K562 (cell line): ENCODE measurements around the gene RGS3. TPM values are rescaled to one million over a fixed set of nuclear protein-coding genes. Genes with fewer than 3 reads are reported as not detected.

Source experiments
- ATAC-seq: fragments of 200-7000 bp; cut with Tn5 transposase; 3 replicates; pipeline ENCODE4 v1.9.1; 2020; ENCODE audit warnings: moderate library complexity
- BruUV-seq: library from RNA; stranded (reverse); fragments of 400-500 nt; replicated peaks from 2 replicates; lab custom pipeline; 2021; lab: Mats Ljungman, UMichigan
- CTCF ChIA-PET: fragments of 300-600 bp; formaldehyde crosslinking; extraction: SDS; loops from one replicate; lab custom pipeline; 2021; ENCODE audit warnings: low intra/inter-chr PET ratio; lab: Yijun Ruan, JAX
- POLR2A ChIA-PET: fragments of 300-600, 350-650 bp; sonication (Branson Sonifier 250); formaldehyde crosslinking; extraction: SDS; loops from one replicate; lab custom pipeline; 2021; ENCODE audit warnings: antibody characterized with exemption, inconsistent platforms; lab: Yijun Ruan, JAX
- DNase-seq, 4 experiments: peaks; one replicate each; pipeline versions ENCODE4 v3.0.0 to v3.0.0-alpha.2; 2011 to 2018; ENCODE audit warnings: low spot score in 3 of 4, mixed read lengths in 3 of 4; ENCODE audit errors: extremely low read depth in 1 of 4
- FAIRE-seq: peaks from 2 replicates; lab custom pipeline; 2011; peaks lifted over from hg19 to GRCh38; lab: Jason Lieb, UNC
- H2AFZ ChIP-seq: 2 replicates; pipeline ENCODE4 v1.6.0; 2011; ENCODE audit warnings: low read depth, low read length, control low read depth, inconsistent platforms
- H3K27ac ChIP-seq: fragments of 200-600 bp; 3 replicates; pipeline ENCODE4 v1.8.0; 2011; ENCODE audit warnings: low read depth, mild to moderate bottlenecking, control low read depth, inconsistent platforms, low read length, moderate library complexity, mixed read lengths; ENCODE audit errors: extremely low read depth
- H3K27me3 ChIP-seq, 2 experiments: fragments of 300-600 bp in 1 of 2; 2 replicates in 1 of 2; 3 replicates in 1 of 2; pipeline versions ENCODE4 v1.6.0 to v1.8.0; 2011; ENCODE audit warnings: inconsistent platforms in 2 of 2, low read length in 2 of 2, mild to moderate bottlenecking in 1 of 2, mixed read lengths in 1 of 2, moderate library complexity in 1 of 2; ENCODE audit not compliant: control insufficient read depth in 2 of 2, insufficient read depth in 2 of 2
- H3K36me3 ChIP-seq: fragments of 300-600 bp; 3 replicates; pipeline ENCODE4 v1.8.0; 2011; ENCODE audit warnings: mild to moderate bottlenecking, low read length, inconsistent platforms; ENCODE audit not compliant: control insufficient read depth, insufficient read depth
- H3K4me1 ChIP-seq, 2 experiments: fragments of 200-600 bp in 1 of 2; replicated peaks in 1 of 2; 2 replicates in 1 of 2; 3 replicates in 1 of 2; pipeline versions ENCODE4 v1.5.1 to v1.8.0; 2011; ENCODE audit warnings: inconsistent platforms in 2 of 2, low read length in 2 of 2, mild to moderate bottlenecking in 1 of 2, mixed read lengths in 1 of 2, moderate library complexity in 1 of 2; ENCODE audit not compliant: control insufficient read depth in 2 of 2, insufficient read depth in 2 of 2
- H3K4me2 ChIP-seq: 2 replicates; pipeline ENCODE4 v1.6.1; 2011; ENCODE audit warnings: low read length, control low read depth, inconsistent platforms, mixed read lengths; ENCODE audit not compliant: insufficient read depth
- H3K4me3 ChIP-seq: fragments of 200-600 bp; sonication (generic), shearing (Covaris generic); 2 replicates; pipeline ENCODE4 v1.5.1; 2016; ENCODE audit warnings: control low read depth, inconsistent platforms
- H3K79me2 ChIP-seq: fragments of 200-600 bp; 3 replicates; pipeline ENCODE4 v1.8.0; 2011; ENCODE audit warnings: low read length, inconsistent platforms; ENCODE audit not compliant: control insufficient read depth, insufficient read depth
- H3K9ac ChIP-seq, 2 experiments: 2 replicates each; pipeline versions ENCODE4 v1.6.0 to v1.6.1; 2011; ENCODE audit warnings: low read depth in 2 of 2, low read length in 2 of 2, control low read depth in 1 of 2, inconsistent platforms in 1 of 2, mild to moderate bottlenecking in 1 of 2, mixed read lengths in 1 of 2; ENCODE audit not compliant: insufficient read depth in 1 of 2
- H3K9me1 ChIP-seq: one replicate; pipeline ENCODE4 v1.6.0; 2011; ENCODE audit warnings: inconsistent platforms, mild to moderate bottlenecking, low read length, moderate library complexity; ENCODE audit not compliant: control insufficient read depth, insufficient read depth
- H3K9me3 ChIP-seq: replicated peaks from 2 replicates; pipeline ENCODE4 v1.5.1; 2011; ENCODE audit warnings: low read depth, low read length, inconsistent platforms; ENCODE audit not compliant: control insufficient read depth, insufficient read depth
- H4K20me1 ChIP-seq: replicated peaks from 2 replicates; pipeline ENCODE4 v1.6.1; 2011; ENCODE audit warnings: low read length, inconsistent platforms, mixed read lengths; ENCODE audit not compliant: control insufficient read depth, insufficient read depth
- ATF1 ChIP-seq, 2 experiments: fragments of 450-650 bp in 1 of 2; IDR thresholded peaks; 2 replicates each; pipeline ENCODE4 v1.6.1; 2016; ENCODE audit warnings: missing compliant biosample characterization in 1 of 2, missing genetic modification characterization in 1 of 2
- KLF10 ChIP-seq: fragments of 250-450 bp; sonication (Bioruptor Pico); IDR thresholded peaks from 2 replicates; pipeline ENCODE4 v1.6.1; 2021; ENCODE audit warnings: matching md5 sums
- TGIF2 ChIP-seq: sonication (generic); formaldehyde crosslinking; IDR thresholded peaks from 2 replicates; pipeline ENCODE4 v1.8.1; 2022; ENCODE audit warnings: mild to moderate bottlenecking, missing genetic modification reagents, moderate library complexity
- YBX1 ChIP-seq: fragments of 450-650 bp; IDR thresholded peaks from 2 replicates; pipeline ENCODE4 v1.7.1; 2016; ENCODE audit warnings: mild to moderate bottlenecking
- ZNF316 ChIP-seq: fragments of 450-650 bp; IDR thresholded peaks from 2 replicates; pipeline ENCODE4 v1.6.1; 2016
- WGBS: fragments of 100-300 bp; shearing (Covaris generic); methylation state at CpG from one replicate; pipeline ENCODE4 v1.1.6; 2016; ENCODE audit warnings: low coverage, mixed read lengths; ENCODE audit not compliant: insufficient coverage; ENCODE audit errors: missing lambda C conversion rate; 5-methylcytosine and 5-hydroxymethylcytosine counted together
- in situ Hi-C: fragments of 300-500 bp; cut with MboI; formaldehyde crosslinking; loops from 4 replicates; pipeline ENCODE4 v1.15.0; 2018; ENCODE audit warnings: inconsistent platforms, mixed read lengths
- intact Hi-C: fragments of 100-400 bp; cut with micrococcal nuclease; formaldehyde crosslinking; loops from 2 replicates; pipeline ENCODE4 v1.14.2; 2022
- polyA plus RNA-seq, 8 experiments: library from polyadenylated mRNA; depleted of rRNA in 4 of 8; stranded (reverse) in 5 of 8; unstranded in 3 of 8; fragments of >200 nt; fragmentation: Nextera tagmentation in 2 of 8; fragmentation: Illumina TruSeq in 1 of 8; extraction: Ambion mirVana in 2 of 8; extraction: Trizol in 1 of 8; gene quantifications; 2 replicates each; pipeline versions ENCODE4 v1.2.1 to v1.2.3, GENCODE V29; 2011 to 2014; ENCODE audit warnings: inconsistent platforms in 1 of 8, missing spikeins in 1 of 8
- total RNA-seq, 7 experiments: library from RNA; depleted of rRNA in 6 of 7; stranded (reverse); fragments of >200 nt in 6 of 7; fragmentation: Illumina TruSeq in 2 of 7; extraction: Trizol in 2 of 7; gene quantifications; 2 replicates each; pipeline versions ENCODE4 v1.2.1 to v1.2.3, GENCODE V29; 2011 to 2021; ENCODE audit warnings: low replicate concordance in 1 of 7
- TF ChIP-seq, protein P1 (sequence below): fragments of 250-450 bp; sonication (Bioruptor Pico); IDR thresholded peaks from 2 replicates; pipeline ENCODE4 v1.5.0; 2021; ENCODE audit warnings: mild to moderate bottlenecking, borderline replicate concordance

The RGS3 gene
- total and polyA plus RNA-seq, 9 of the 15 experiments (the other 6 are each of a cell fraction or from before 2014, with no cell fraction given) = 0.08 to 2.9 (median 0.95) TPM

DNA sequence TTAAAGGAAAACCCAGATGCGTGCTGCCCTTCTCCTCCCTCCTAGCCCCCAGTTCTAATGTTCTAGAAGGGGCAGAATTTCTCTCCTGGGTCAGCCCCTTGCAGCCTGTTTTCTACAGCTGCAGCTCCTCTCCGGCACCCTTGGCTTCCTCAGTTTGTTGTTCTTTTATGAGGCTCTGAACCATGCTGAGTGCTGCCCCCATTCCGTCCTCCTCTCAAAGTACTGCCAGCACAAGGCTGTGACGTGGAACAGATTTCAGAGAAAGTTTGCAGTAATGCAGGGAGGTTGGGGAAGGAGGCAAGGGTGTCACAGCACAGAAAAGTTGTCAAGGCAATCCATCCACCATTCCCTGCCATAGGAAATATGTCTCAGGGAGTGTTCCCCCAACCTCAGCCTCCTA, 63.3 kb downstream of the RGS3 start (continued):
- TF ChIP-seq, protein P1, sequence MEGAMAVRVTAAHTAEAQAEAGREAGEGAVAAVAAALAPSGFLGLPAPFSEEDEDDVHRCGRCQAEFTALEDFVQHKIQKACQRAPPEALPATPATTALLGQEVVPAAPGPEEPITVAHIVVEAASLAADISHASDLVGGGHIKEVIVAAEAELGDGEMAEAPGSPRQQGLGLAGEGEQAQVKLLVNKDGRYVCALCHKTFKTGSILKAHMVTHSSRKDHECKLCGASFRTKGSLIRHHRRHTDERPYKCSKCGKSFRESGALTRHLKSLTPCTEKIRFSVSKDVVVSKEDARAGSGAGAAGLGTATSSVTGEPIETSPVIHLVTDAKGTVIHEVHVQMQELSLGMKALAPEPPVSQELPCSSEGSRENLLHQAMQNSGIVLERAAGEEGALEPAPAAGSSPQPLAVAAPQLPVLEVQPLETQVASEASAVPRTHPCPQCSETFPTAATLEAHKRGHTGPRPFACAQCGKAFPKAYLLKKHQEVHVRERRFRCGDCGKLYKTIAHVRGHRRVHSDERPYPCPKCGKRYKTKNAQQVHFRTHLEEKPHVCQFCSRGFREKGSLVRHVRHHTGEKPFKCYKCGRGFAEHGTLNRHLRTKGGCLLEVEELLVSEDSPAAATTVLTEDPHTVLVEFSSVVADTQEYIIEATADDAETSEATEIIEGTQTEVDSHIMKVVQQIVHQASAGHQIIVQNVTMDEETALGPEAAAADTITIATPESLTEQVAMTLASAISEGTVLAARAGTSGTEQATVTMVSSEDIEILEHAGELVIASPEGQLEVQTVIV (CRISPR knock-in tag) = no peak
- TF ChIP-seq YBX1 (no peak), TGIF2 (no peak), KLF10 (CRISPR knock-in tag) (no peak), ZNF316 (no peak)

DNA sequence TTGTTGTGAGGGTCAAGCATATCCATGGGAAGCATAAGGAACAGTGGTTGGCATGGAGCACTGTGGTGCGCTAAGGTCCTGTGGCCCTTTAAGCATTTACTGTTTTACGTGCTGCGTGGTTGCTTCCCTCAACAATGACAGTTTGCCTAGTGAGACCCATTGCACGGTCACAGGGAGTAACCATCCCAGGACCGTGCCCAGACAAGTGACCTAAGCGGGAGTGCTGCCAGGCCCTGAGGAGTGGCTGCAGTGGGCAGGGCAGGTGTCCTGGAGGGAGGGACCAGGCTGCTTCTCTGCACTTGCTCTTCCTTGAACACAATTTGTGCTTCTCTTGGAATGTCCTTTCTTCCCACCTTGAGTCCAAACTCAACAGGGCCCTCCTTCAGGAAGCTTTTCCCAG, 64.6 kb downstream of the RGS3 start:
- Histone ChIP-seq H3K4me1 (peaks cover 0 to 5% of the 10 kb centered on the region in 2 experiments; a peak in 2 of 5 replicates), H3K9me3 (no peaks in the 10 kb centered on the region), H3K9me1 (no peaks in the 10 kb centered on the region), H3K27ac (no peak overlapping the region), H4K20me1 (no peaks in the 10 kb centered on the region; the same call in 1 of the 2 replicates), H3K79me2 (no peaks in the 10 kb centered on the region), H3K27me3 (peaks cover 58 to 87% of the 10 kb centered on the region in 2 experiments), H3K4me2 (no peak overlapping the region), H2AFZ (no peak overlapping the region), H3K4me3 (no peak overlapping the region), H3K9ac (no peak overlapping the region), H3K36me3 (no peaks in the 10 kb centered on the region)
- TF ChIP-seq ATF1 (CRISPR knock-in tag; IDR thresholded peaks at IDR 0.05) = no peak
- no peak for TF ChIP-seq ATF1 (tag; IDR thresholded peaks at IDR 0.05)
- BruUV-seq = no TSS peak
- no peak for DNase-seq
- CTCF ChIA-PET = no interaction called here
- ATAC-seq = no peak
- FAIRE-seq = no peak
- WGBS = 0% methylated on average over 6 of the region's 6 CpGs
- in situ Hi-C loops (no loop called here), intact Hi-C loops (no loop called here)
- POLR2A ChIA-PET = interaction anchor here (0.7 kb wide), 1 partner anchor 54 kb away, joined by 3 read pairs; no protein-coding TSS in a partner anchor
